KMS-11 (cell line): ENCODE results near the gene PCCA.

ENCODE experiments used
- H2AFZ ChIP-seq: fragments of 200-600 bp; sonication (generic); 2 replicates; pipeline ENCODE4 v1.6.1; 2016; ENCODE audit warnings: antibody characterized with exemption, mixed run types, low read depth
- H3K27ac ChIP-seq: fragments of 200-600 bp; sonication (generic); 2 replicates; pipeline ENCODE4 v1.6.1; 2016; ENCODE audit warnings: mild to moderate bottlenecking, mixed run types
- H3K27me3 ChIP-seq: fragments of 200-600 bp; sonication (generic); 2 replicates; pipeline ENCODE4 v1.6.1; 2017; ENCODE audit warnings: mild to moderate bottlenecking, low read depth, mixed run types, moderate library complexity; ENCODE audit not compliant: insufficient read depth
- H3K36me3 ChIP-seq: fragments of 200-600 bp; sonication (generic); 2 replicates; pipeline ENCODE4 v1.6.1; 2017; ENCODE audit warnings: mild to moderate bottlenecking, mixed run types; ENCODE audit not compliant: insufficient read depth
- H3K4me1 ChIP-seq: fragments of 200-600 bp; sonication (generic); 2 replicates; pipeline ENCODE4 v1.6.1; 2016; ENCODE audit warnings: mild to moderate bottlenecking, low read depth, mixed run types; ENCODE audit not compliant: poor library complexity, severe bottlenecking
- H3K4me2 ChIP-seq: fragments of 200-600 bp; sonication (generic); 2 replicates; pipeline ENCODE4 v1.7.0; 2016; ENCODE audit warnings: mild to moderate bottlenecking, mixed run types
- H3K4me3 ChIP-seq: fragments of 200-600 bp; sonication (generic); IDR thresholded peaks from 2 replicates; pipeline ENCODE4 v1.6.1; 2017; ENCODE audit warnings: low read depth, low read length, mixed read lengths; ENCODE audit not compliant: insufficient read depth
- H3K79me2 ChIP-seq: fragments of 200-600 bp; sonication (generic); 2 replicates; pipeline ENCODE4 v1.6.1; 2016; ENCODE audit warnings: low read depth, mixed run types; ENCODE audit not compliant: insufficient read depth
- H3K9ac ChIP-seq: fragments of 200-600 bp; sonication (generic); 2 replicates; pipeline ENCODE4 v1.6.1; 2016; ENCODE audit warnings: mild to moderate bottlenecking, mixed run types
- H4K20me1 ChIP-seq: fragments of 200-600 bp; sonication (generic); 2 replicates; pipeline ENCODE4 v1.6.1; 2016; ENCODE audit warnings: mild to moderate bottlenecking, mixed run types; ENCODE audit not compliant: insufficient read depth
- TF ChIP-seq, protein P1 (sequence below): fragments of 200-600 bp; sonication (generic); conservative IDR thresholded peaks from 2 replicates; pipeline ENCODE4 v1.6.1; 2017; ENCODE audit warnings: low read depth, mild to moderate bottlenecking, antibody characterized with exemption, low read length, moderate library complexity, mixed read lengths

The PCCA gene

DNA sequence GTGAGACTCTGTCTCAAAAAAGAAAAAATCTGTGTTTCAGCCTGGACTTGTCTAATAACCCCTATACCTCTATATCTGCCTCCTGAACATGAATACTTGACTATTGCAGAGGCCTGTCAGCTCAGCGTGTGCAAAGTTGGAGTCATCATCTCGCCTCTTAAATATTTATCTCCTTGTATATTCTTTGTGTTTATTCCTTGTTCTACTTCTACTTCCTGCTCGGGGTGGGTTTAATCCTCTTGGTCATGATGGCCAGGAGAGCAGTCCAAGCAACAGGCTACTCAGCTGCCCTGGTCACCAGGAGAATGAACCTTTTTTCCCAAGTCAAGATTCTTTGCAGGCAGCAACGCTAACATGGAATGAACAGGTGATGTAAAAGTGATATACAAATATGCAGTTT, 119.1 kb downstream of the PCCA start:
- no peaks in the 10 kb centered on the region for H3K79me2 ChIP-seq
- H3K36me3 ChIP-seq: no peaks in the 10 kb centered on the region
- TF ChIP-seq, protein P1, sequence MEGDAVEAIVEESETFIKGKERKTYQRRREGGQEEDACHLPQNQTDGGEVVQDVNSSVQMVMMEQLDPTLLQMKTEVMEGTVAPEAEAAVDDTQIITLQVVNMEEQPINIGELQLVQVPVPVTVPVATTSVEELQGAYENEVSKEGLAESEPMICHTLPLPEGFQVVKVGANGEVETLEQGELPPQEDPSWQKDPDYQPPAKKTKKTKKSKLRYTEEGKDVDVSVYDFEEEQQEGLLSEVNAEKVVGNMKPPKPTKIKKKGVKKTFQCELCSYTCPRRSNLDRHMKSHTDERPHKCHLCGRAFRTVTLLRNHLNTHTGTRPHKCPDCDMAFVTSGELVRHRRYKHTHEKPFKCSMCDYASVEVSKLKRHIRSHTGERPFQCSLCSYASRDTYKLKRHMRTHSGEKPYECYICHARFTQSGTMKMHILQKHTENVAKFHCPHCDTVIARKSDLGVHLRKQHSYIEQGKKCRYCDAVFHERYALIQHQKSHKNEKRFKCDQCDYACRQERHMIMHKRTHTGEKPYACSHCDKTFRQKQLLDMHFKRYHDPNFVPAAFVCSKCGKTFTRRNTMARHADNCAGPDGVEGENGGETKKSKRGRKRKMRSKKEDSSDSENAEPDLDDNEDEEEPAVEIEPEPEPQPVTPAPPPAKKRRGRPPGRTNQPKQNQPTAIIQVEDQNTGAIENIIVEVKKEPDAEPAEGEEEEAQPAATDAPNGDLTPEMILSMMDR: no peak
- no peak overlapping the region for H3K4me2 ChIP-seq
- no peak overlapping the region for H3K4me3 ChIP-seq
- no peak overlapping the region for H2AFZ ChIP-seq
- H4K20me1 ChIP-seq: no peaks in the 10 kb centered on the region
- no peak overlapping the region for H3K9ac ChIP-seq
- H3K27ac ChIP-seq: no peak overlapping the region
- no peaks in the 10 kb centered on the region for H3K4me1 ChIP-seq
- no peaks in the 10 kb centered on the region for H3K27me3 ChIP-seq

DNA sequence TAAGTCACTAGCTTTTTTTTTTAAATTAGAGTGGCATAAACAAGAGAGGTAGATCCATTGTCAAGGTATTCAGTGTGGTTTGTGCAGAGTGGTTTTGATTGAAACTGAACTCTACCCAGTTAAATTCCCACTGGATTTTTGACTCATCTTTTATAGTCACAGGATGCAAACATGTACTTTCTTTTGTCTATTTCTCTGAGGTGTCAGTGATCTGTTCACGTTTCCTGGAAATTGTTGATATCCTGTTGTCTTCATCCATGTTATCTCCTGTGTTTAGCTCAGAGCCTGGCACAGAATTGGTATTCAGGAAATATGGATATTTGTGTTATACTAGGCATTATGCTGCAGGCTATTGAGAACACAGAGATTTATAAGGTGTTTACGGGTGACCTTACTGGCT, 119.7 kb downstream of the PCCA start:
- Histone ChIP-seq H3K4me3 (no peak overlapping the region), H3K79me2 (no peaks in the 10 kb centered on the region), H3K4me2 (no peak overlapping the region), H3K27ac (no peak overlapping the region), H3K4me1 (no peaks in the 10 kb centered on the region), H3K36me3 (no peaks in the 10 kb centered on the region), H3K27me3 (no peaks in the 10 kb centered on the region), H2AFZ (no peak overlapping the region), H4K20me1 (no peaks in the 10 kb centered on the region), H3K9ac (no peak overlapping the region)
- TF ChIP-seq, protein P1: no peak

- H4K20me1 ChIP-seq: no peaks in the 10 kb centered on the region
- no peaks in the 10 kb centered on the region for H3K27me3 ChIP-seq
- no peak overlapping the region for H3K27ac ChIP-seq
- H2AFZ ChIP-seq: no peak overlapping the region
- no peaks in the 10 kb centered on the region for H3K79me2 ChIP-seq
- no peaks in the 10 kb centered on the region for H3K36me3 ChIP-seq
- TF ChIP-seq, protein P1: no peak
- H3K4me3 ChIP-seq: no peak overlapping the region
- no peaks in the 10 kb centered on the region for H3K4me1 ChIP-seq
- no peak overlapping the region for H3K4me2 ChIP-seq
- H3K9ac ChIP-seq: no peak overlapping the region
These were observed 121.2 kb downstream of the PCCA start for GRCh38 chr13:100209857-100210825.

- H3K27ac ChIP-seq: no peak overlapping the region
- no peak overlapping the region for H2AFZ ChIP-seq
- no peaks in the 10 kb centered on the region for H3K79me2 ChIP-seq
- no peak overlapping the region for H3K4me3 ChIP-seq
- H3K36me3 ChIP-seq: no peaks in the 10 kb centered on the region
- no peaks in the 10 kb centered on the region for H3K27me3 ChIP-seq
- no peaks in the 10 kb centered on the region for H3K4me1 ChIP-seq
- H3K4me2 ChIP-seq: no peak overlapping the region
- TF ChIP-seq, protein P1: no peak
- H4K20me1 ChIP-seq: no peaks in the 10 kb centered on the region
- no peak overlapping the region for H3K9ac ChIP-seq
These were observed 122.3 kb downstream of the PCCA start for GRCh38 chr13:100211016-100211710.
